NT2/D1 (cell line): ENCODE data around the gene DCANP1.

Source experiments
- SUZ12 ChIP-seq: IDR thresholded peaks from 2 replicates; pipeline ENCODE4 v1.6.1; 2011; ENCODE audit not compliant: insufficient read length, insufficient read depth; ENCODE audit errors: extremely low read depth
- YY1 ChIP-seq: IDR thresholded peaks from 2 replicates; pipeline ENCODE4 v1.6.1; 2011; ENCODE audit not compliant: insufficient read length, insufficient read depth
- ZNF274 ChIP-seq: IDR thresholded peaks from 2 replicates; pipeline ENCODE4 v1.6.1; 2011; ENCODE audit warnings: mild to moderate bottlenecking, low read depth, low read length

GRCh38 chr5:135457424-135458071 lies 10.4 kb upstream of the DCANP1 start:
- TF ChIP-seq SUZ12 = no peak
- no peak for TF ChIP-seq ZNF274
- TF ChIP-seq YY1 = no peak
